Stimulated activated CD4-positive, alpha-beta T cell treated with anti-CD3 and anti-CD28 coated beads, Interleukin-2, amount 100 ng/mL, for 4 hours (primary cell): ENCODE results near the gene TLX1.

Experiments
- DNase-seq: peaks from one replicate; pipeline ENCODE4 v3.0.0-alpha.2; 2020; ENCODE audit warnings: low read depth

Gene TLX1

GRCh38 chr10:101134299-101135127 is 3.4 kb downstream of the TLX1 start:
- DNase-seq = no peak

DNA sequence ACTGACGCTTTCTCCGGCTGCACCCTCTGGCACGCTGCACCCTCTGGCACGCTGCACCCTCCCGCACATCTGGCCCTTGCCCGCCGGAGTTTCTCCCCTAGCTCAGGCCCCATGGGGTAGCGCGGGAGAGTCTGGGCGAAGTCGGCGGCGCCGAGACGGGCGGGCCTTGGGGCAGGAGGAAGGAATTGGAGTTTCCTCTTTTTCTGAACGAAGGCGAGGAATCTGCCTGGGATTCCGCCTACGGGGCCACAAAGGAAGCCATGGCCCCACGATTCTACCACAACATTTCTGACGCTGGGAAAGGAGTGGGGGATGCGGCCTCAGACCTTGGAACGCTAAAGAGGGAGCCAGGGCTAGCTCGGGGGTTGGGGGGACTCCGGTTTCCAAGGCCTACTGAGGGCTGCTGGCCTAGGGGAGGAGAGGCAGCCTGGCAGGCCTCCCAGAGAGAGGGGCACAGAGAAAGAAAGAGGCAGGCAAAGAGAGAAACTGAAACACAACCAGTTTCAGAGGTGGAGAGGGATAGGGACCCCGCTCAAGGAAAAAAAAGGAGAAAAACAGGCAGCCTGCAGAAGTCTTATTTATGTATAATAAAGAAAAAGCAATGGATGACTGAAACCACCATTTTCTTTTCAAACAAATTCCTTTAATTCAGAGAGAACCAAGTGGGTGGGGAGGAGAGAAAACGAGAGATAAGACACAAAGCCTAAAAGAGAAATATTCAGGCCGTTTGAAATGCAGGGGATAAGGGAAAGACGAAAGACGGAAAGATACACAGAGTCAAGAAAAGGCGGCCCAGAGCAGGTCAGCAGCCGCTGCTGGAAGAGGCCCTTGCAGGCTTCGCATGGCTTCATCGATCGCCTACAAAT is 4.3 kb downstream of the TLX1 start:
- DNase-seq = no peak

DNA sequence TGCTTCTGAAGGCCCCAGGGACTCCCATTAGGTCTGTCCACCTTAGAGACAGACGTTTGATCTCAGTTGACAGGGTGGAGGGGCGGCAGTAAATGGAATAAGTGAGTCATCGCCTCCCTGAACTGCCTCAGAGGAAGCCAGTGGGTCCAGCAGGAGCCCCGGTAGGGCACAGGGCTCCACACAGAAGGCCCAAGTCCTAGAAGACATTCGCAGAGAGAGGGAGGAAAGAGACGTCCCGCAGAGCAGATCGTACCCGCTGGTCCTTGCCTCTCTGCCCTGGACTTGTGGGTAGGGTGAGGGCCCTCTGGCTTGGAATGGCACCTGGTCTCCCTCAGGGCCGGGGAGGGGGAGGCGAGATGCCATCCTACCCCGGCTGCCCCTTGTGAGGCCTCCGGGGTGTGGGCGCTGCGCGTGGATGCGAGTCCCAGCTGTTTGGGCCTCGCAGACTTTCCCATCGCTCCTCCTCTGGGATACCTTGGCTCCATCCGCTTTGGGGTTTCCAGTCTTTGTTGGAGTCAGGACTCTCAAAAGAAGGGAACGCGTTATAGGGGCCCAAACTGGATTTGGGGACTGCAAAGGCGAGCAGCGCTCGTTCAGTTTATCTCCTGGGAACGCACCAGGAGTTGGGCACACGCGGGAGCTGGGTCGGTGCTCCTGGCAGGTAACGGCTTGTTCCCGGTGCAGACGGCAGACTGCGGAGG is 5.1 kb downstream of the TLX1 start:
- no peak for DNase-seq

- no peak for DNase-seq
Observed at GRCh38 chr10:101136708-101137121, 5.6 kb downstream of the TLX1 start.

DNA sequence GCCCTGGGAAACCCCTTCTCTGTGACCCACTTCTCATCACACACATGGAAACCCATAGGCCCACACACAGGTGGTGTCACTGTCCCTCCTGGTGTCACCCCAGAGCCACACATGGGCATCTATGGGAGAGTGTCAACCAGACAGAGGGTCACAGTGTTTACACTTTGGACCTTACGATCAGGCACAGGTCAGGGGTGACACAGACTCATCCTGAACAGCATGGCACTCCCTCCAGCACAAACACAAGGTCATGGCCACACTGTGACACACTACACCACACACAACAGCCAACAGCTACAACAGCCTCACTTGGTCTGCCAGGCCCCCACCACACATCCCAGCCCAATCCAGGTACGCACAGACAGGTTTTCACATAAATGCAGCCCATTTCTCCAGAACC is 6.2 kb downstream of the TLX1 start:
- no peak for DNase-seq

GRCh38 chr10:101138788-101139420 is 7.8 kb downstream of the TLX1 start:
- no peak for DNase-seq

GRCh38 chr10:101139421-101139911 is 8.4 kb downstream of the TLX1 start:
- DNase-seq = no peak

- no peak for DNase-seq
Observed at GRCh38 chr10:101140084-101140949, 9.2 kb downstream of the TLX1 start.

- no peak for DNase-seq
Observed at GRCh38 chr10:101140950-101141615, 10.0 kb downstream of the TLX1 start.

DNA sequence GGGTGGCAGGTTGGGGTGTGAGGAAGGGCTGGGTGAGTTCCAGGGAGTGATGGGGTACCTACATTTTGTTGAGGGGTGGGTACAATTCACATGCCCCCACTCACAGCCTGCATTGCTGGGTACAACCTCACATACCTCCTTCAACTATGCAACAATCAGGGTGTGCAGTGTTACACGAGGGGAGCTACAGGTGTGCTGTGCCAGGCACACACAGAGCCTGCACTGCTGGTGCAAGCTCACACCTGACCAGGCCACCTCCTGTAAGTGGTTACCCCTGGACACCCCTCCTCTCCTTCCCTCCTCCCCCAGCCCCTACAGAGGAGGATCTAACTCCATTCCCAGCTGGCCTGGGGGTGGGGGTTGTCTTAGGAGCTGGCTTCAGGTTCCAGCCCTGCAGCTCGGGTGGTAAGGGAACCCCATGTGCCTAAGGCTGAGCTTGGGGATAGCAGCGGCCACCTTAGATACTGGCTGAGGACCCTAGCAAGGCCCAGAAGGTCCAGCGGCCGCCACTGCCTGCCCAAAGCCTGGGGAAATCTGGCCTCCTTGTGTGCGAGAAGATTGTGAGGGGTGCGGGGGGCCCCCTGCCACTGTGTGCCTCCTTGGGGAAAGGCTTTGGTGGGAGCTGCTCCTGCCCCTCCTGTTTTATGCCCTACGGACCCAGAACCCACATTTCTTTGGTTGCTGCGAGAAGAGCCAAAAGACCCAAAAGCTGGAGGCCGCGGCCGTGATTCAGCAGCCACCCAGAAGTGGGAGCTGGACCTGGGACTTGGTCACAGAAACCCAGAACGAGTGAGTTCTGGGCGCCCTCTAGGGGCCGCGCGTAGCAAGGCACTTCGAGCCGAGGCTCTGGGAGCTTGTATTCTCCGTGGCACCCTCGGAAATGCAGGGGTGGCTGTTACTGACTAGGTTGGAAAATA is 10.8 kb downstream of the TLX1 start:
- DNase-seq = peak; percentile 77

DNA sequence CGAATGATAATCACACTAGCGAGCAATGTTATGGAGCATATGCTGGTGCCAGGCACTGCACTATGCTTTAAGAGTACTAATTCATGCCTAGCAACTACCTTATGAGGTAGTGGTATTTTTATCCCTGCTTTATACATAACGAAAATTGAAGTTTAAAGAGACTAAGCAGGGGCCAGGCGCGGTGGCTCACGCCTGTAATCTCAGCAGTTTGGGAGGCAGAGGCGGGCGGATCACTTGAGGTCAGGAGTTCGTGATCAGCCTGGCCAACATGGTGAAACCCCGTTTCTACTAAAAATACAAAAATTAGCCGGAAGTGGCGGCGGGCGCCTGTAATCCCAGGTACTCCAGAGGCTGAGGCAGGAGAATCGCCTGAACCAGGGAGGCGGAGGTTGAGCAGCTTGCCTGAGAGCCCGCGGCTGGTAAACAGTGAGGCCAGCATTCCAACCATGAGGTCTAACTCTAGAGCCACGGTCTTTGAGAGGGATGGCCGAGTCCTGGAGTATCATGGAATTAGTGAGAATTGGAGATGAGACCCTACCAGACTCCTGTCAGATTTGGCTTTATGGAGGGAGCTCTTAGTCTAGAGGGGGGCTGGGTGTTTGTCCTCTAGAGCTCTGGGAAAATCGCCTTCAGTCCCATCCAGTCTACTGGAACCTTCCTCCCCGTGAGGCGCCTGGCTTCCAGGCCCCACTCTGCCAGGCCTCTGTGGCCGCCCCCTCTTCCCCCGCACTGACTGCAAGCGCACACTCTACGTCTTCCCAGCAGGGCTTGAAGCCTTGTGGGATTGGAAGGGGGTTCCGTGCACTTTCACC is 11.6 kb downstream of the TLX1 start:
- DNase-seq = no peak

- no peak for DNase-seq
Observed at GRCh38 chr10:101143345-101143630, 12.2 kb downstream of the TLX1 start.

- DNase-seq = no peak
Observed at GRCh38 chr10:101144053-101144452, 13.0 kb downstream of the TLX1 start.

- no peak for DNase-seq
Observed at GRCh38 chr10:101145145-101145544, 14.0 kb downstream of the TLX1 start.

DNA sequence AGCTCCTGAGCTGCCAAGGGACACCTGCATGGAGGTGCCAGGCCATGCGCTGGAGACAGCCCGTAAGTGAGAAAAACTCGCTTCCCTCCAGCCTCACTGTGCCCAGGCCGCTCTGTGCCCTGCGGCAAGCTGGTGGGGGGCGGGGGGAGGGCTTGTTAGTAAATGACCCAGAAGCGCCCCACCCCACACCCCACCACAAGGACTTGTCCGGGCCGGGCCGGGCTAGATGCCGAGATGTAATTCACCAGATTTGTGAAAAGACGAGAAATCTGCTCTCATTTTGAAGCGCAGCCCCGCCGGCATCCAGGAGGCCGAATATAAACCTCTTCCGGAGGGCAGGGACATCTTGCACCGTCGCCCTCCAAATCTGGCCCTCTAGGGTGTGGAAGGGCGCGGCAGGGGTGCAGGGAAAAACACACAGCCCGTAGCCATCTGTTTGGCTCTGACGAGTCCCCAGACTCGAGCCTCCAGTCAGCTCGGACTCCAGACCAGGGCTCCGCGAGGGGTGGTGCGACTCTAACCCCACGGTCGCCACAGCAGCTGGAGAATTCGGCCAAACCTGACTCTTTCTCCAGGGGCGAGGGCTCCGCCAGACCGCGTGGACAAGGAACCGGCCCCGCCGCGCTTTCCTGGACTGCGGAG is 14.8 kb downstream of the TLX1 start:
- DNase-seq = no peak

DNA sequence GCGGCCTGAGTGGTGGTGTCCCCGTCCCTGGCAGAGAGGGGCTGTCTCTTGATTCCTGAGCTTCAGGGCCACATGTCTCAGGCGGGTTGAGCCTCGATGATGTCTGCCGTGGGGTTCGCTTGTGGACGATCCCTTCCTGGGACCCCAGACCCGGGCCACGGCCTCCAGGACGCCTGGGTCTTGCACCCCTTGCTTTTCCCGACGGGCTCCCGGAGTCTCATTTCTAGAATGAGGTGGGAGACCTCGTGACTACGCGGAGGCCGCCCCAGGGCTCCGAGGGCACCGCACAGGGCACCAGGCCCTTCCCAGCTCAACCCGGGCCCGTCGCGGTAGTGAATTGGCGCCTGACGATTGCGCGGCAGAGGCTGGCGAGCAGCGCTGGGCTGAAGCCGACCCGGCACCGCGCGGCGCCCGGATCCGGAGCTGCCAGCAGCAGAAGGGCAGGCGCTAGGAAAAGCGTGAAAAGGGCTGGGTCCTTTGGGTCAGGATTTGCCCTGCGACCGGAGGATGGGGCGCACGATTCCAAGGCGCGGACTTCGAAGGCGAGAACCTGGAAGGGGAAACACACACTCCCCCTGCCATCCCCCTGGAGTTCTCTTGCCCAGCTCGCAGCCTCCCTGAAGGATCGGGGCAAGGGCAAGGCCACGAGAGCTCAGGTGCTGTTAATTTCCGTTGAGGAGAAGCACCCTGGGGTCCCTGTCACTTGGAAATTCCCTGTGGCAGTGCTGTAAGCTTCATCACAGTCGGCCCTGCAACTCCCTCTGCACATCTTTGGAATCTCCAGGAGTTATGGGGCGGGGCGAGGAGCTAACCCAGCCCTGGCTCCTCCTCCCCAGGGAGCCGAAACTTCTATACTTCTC is 15.5 kb downstream of the TLX1 start:
- no peak for DNase-seq

DNA sequence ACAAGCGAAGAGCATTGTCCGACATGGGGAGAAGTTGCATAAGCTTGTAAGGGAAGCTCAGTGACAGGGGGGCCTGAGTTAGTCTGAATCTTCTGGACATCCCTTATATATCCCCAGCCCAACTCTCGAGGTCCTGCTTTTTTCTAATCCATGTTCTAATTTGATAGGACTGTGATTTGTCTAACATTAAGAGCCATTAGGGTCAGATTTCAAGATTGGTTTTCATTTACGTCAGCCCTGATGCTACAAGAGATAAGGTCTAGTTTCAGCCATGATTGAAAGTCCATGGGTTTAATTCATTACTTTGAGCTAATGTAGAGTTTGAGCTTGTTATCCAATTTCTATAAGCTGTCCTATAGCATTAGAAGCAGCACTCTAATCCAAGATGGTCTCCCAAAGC is 20.3 kb downstream of the TLX1 start:
- no peak for DNase-seq
